Left lung (tissue), 10 donors: Measurements from ENCODE around the gene OPHN1. TPM values are rescaled to one million over a fixed set of nuclear protein-coding genes. Genes with fewer than 3 reads are reported as not detected.

Experiments
- ATAC-seq: fragments of 200-7000 bp; cut with Tn5 transposase; one replicate; pipeline ENCODE4 v1.9.1; 2020; ENCODE audit warnings: moderate library complexity
- DNase-seq, 4 donors: peaks; one replicate each; pipeline ENCODE4 v3.0.0-alpha.2; 2013 to 2020
- H3K27ac ChIP-seq, 2 donors: fragments of 200-600 bp; sonication (generic) in 1 of 2; one replicate each; pipeline versions ENCODE4 v1.5.0 to v1.8.0; 2020 to 2021
- H3K27me3 ChIP-seq, 2 donors: fragments of 200-600 bp; sonication (generic) in 1 of 2; one replicate each; pipeline versions ENCODE4 v1.5.0 to v1.8.0; 2020 to 2021
- H3K36me3 ChIP-seq, 2 donors: fragments of 200-600 bp; sonication (generic) in 1 of 2; one replicate each; pipeline versions ENCODE4 v1.5.0 to v1.8.0; 2020 to 2021
- H3K4me1 ChIP-seq, 2 donors: fragments of 200-600 bp; one replicate each; pipeline ENCODE4 v1.8.0; 2021
- H3K4me3 ChIP-seq, 2 donors: fragments of 200-600 bp; sonication (generic) in 1 of 2; one replicate each; pipeline versions ENCODE4 v1.5.0 to v1.8.0; 2020 to 2021; ENCODE audit warnings: mild to moderate bottlenecking in 1 of 2
- H3K9me3 ChIP-seq, 2 donors: fragments of 200-600 bp; sonication (generic) in 1 of 2; one replicate each; pipeline versions ENCODE4 v1.5.0 to v1.8.0; 2020 to 2021
- intact Hi-C, 2 donors: fragments of 100-400 bp; cut with DNase I; formaldehyde crosslinking; loops; one replicate each; pipeline versions ENCODE4 v1.11.2 to v1.14.2; 2022
- polyA plus RNA-seq, 6 donors: library from polyadenylated mRNA; unstranded; fragments of 120-200 nt; gene quantifications; one replicate each; pipeline ENCODE4 v1.2.1, GENCODE V29; 2013; ENCODE audit not compliant: insufficient read length in 6 of 6
- total RNA-seq, 2 donors: library from RNA; stranded (reverse); fragmentation: NEBNext Ultra II Directional; extraction: Animal tissue kit (Norgen Biotek cat#: 25700); gene quantifications; one replicate each; pipeline ENCODE4 v1.2.1, GENCODE V29; 2021
- TF ChIP-seq, protein P1 (sequence below), 2 donors: fragments of 200-600 bp; sonication (generic) in 1 of 2; IDR thresholded peaks; one replicate each; pipeline versions ENCODE4 v1.5.0 to v1.8.0; 2021; ENCODE audit warnings: antibody characterized with exemption in 2 of 2
- donor health status: DM: no; HTN: yes; CAD: no.
- donor health status: DM: no; HTN: no; CAD: no.

OPHN1 gene
- total and polyA plus RNA-seq, 8 donors, result 6.8 to 13.5 (median 11.3) TPM

DNA sequence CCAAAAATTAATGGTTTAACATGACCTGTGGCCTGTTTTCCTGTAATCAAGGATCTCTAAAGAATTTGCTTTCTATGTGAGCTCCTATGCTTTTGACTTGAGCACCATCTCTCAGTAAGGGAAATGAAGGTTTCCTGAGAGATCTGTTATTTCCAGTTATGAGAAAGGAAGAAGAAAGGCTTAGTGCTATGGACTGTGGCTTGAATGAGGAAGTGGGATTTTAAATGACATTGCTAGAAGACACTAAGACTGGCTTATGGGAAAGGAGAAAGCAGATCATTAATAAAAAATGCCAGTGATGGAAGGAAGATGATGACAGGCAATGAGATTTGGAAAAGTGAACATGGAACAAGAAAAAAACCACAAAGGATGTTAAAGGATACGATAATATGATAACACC, 285.4 kb downstream of the OPHN1 start:
- Histone ChIP-seq H3K9me3 (no peaks in the 10 kb centered on the region), H3K4me3 (no peak overlapping the region), H3K27me3 (peaks cover 0 to 3% of the 10 kb centered on the region in 2 donors), H3K27ac (no peak overlapping the region), H3K36me3 (no peaks in the 10 kb centered on the region), H3K4me1 (no peaks in the 10 kb centered on the region)
- DNase-seq (no peak), ATAC-seq (no peak)
- intact Hi-C loops, result no loop called here
- TF ChIP-seq, protein P1, sequence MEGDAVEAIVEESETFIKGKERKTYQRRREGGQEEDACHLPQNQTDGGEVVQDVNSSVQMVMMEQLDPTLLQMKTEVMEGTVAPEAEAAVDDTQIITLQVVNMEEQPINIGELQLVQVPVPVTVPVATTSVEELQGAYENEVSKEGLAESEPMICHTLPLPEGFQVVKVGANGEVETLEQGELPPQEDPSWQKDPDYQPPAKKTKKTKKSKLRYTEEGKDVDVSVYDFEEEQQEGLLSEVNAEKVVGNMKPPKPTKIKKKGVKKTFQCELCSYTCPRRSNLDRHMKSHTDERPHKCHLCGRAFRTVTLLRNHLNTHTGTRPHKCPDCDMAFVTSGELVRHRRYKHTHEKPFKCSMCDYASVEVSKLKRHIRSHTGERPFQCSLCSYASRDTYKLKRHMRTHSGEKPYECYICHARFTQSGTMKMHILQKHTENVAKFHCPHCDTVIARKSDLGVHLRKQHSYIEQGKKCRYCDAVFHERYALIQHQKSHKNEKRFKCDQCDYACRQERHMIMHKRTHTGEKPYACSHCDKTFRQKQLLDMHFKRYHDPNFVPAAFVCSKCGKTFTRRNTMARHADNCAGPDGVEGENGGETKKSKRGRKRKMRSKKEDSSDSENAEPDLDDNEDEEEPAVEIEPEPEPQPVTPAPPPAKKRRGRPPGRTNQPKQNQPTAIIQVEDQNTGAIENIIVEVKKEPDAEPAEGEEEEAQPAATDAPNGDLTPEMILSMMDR (IDR thresholded peaks at IDR 0.05), result no peak

DNA sequence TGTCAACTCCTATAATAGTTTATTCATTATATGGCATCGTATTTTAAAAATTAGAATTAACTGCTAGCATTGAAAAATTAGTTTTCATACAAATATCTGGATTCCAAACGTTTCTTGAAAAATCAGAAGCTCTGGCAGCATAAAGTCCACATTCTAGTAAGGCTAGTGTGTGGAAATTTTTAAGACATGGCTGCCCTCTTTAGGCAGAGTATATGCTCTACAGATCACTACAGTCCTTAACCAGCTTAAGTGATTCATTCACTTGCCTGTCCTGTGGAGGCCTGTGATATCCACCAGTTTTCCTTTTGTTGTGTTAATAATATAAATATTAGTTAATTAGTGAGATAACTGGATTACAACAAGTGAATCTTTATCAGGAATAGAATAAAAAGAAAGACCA, 287.2 kb downstream of the OPHN1 start:
- DNase-seq (peak in 2 of 4 donors; percentile 8 to 26), ATAC-seq (peak; percentile 85)
- H3K36me3 ChIP-seq, result no peaks in the 10 kb centered on the region
- H3K9me3 ChIP-seq, result no peaks in the 10 kb centered on the region
- intact Hi-C loops, result no loop called here
- H3K4me1 ChIP-seq, result no peaks in the 10 kb centered on the region
- H3K4me3 ChIP-seq, result no peak overlapping the region
- no peak overlapping the region for H3K27ac ChIP-seq
- TF ChIP-seq, protein P1 (IDR thresholded peaks at IDR 0.05), result peak in 1 of 2 donors; percentile 13
- H3K27me3 ChIP-seq, result no peaks in the 10 kb centered on the region

DNA sequence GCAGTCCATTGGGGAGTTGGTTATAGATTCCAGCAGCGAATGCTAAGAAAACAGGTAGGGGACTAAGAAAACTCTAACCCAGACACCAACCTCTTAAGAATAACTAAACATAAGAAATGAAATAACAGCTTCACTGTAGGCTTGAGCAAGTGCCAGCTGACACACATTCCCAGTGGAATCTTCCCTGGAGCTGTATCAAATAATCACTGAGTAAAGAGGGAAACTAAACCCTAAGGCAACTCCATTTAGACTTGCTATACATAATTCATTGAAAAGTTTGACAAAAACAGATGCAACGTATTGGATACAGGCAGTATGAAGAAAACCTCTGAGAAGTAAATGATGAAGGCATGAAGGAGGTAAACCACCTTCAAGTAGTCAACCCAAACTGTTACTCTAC, 293.5 kb downstream of the OPHN1 start:
- DNase-seq (no peak), ATAC-seq (no peak)
- Histone ChIP-seq H3K36me3 (no peaks in the 10 kb centered on the region), H3K27ac (no peak overlapping the region), H3K27me3 (no peaks in the 10 kb centered on the region), H3K4me1 (no peaks in the 10 kb centered on the region), H3K4me3 (no peak overlapping the region), H3K9me3 (no peaks in the 10 kb centered on the region)
- intact Hi-C loops, result no loop called here
- TF ChIP-seq, protein P1 (IDR thresholded peaks at IDR 0.05), result no peak

DNA sequence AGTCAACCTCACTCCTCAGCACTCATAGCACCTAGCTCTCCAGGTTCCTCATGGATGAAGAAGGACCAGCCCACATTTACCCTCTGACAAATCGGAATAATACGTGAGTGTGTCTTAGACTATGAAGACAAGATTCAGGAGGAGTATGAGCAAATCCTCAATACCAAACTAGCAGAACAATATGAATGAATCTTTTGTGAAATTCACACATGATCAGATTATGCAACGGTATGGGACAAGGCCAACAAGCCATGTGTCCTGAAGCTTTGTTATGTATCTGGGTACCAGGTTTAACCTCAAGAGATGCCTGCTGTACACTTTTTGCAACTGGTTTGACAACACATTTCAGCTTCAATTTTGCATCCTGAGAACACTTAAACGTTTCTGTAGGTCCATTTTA, 300.1 kb downstream of the OPHN1 start:
- no peaks in the 10 kb centered on the region for H3K27me3 ChIP-seq
- TF ChIP-seq, protein P1 (IDR thresholded peaks at IDR 0.05), result no peak
- no peaks in the 10 kb centered on the region for H3K9me3 ChIP-seq
- intact Hi-C loops, result no loop called here
- H3K36me3 ChIP-seq, result no peaks in the 10 kb centered on the region
- DNase-seq, result no peak
- no peak overlapping the region for H3K4me3 ChIP-seq
- H3K27ac ChIP-seq, result no peak overlapping the region
- H3K4me1 ChIP-seq, result no peaks in the 10 kb centered on the region
- ATAC-seq, result no peak

DNA sequence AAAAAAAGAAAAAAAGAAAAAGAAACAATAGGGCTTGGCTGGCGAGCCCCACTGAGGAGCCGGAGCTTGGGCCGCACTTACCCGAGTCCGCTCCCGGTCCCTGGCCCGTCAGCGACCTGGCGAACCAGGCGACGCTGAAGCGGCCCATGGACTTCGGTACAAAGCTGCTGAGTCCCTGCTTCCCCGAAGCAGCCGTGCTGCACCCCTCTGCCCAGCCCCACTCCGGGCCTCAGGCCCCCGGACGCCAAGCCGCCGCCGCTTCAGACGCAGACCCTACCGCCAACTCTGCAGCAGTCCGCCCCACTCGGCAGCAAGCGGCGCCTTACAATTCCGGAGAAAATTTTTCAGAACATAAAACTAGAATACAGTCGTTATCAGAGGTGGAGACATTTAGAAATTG, 300.5 kb downstream of the OPHN1 start:
- DNase-seq, result peak in 1 of 4 donors; percentile 24
- no peaks in the 10 kb centered on the region for H3K4me1 ChIP-seq
- no peak overlapping the region for H3K4me3 ChIP-seq
- no peak overlapping the region for H3K27ac ChIP-seq
- H3K27me3 ChIP-seq, result no peaks in the 10 kb centered on the region
- TF ChIP-seq, protein P1 (IDR thresholded peaks at IDR 0.05), result no peak
- no peaks in the 10 kb centered on the region for H3K9me3 ChIP-seq
- H3K36me3 ChIP-seq, result no peaks in the 10 kb centered on the region
- ATAC-seq, result no peak
- intact Hi-C loops, result no loop called here
